GM18517 (cell line): Measurements from ENCODE around the gene KDM8.

ENCODE experiments used
- ATAC-seq: cut with Tn5 transposase; IDR thresholded peaks from one replicate; pipeline ENCODE4 v1.9.1; 2021; ENCODE audit warnings: mild to moderate bottlenecking, moderate library complexity; ENCODE audit not compliant: unreplicated experiment

Gene KDM8

DNA sequence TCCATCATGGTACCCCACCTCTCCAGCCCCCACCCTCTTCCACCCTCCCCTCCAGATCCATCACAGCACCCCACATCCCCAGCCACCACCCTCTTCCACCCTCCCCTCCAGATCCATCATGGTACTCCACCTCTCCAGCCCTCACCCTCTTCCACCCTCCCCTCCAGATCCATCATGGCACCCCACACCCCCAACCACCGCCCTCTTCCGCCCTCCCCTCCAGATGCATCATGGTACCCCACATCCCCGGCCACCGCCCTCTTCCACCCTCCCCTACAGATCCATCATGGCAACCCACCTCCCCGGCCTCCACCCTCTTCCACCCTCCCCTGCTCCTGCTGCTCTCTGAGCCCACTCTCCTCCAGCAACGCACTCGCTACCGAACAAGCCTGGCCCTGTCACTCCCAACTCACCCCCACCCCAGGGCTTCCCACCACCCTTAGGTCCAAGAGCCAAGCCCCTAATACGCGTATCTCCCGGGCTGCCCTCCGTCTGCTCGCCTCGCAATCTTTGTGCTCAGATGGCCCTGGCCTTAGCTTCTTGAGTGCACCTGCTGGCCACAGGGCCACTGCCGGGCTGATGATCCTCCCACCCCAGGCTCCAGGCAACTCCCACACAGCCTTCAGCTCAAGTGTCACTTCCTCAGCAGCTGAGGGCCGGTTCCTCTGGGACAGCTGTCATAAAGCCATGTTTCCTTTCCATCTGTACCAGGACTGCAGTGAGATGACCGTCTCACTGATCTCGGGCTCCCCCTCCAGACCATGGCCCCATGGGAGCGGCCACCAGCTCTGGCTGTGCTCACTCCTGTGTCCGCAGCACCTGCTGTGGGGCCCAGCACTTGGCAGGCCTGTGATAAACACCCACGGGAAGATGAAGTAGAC lies 25.5 kb downstream of the KDM8 start:
- no peak for ATAC-seq

DNA sequence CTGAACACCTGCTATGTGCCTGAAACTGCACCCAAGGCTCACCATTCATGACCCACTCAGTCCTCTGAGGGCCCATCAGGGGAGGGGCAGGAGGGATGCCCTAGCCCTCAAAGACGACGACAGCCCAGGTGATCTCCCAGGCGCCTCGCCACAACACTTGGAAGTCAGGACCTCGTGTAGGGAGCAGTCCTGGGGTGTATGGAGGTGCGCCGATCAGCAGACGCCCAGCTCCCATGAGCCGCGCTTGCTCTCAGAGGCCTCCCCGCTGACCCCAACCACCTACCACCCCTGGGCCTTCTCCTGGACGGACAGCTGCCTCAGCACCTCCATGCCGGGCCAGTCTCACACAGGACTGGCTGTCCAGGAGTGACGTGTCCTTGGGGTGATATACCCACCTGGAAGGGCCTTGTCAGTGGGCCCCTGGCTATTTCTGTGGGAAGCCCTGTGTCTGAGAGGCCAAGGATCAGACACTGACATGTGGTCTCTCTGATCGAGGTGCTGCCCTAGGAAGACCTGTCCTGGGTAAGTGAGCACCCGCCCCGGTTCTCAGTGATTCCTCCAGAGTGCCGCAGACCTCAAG lies 26.7 kb downstream of the KDM8 start:
- ATAC-seq: no peak

DNA sequence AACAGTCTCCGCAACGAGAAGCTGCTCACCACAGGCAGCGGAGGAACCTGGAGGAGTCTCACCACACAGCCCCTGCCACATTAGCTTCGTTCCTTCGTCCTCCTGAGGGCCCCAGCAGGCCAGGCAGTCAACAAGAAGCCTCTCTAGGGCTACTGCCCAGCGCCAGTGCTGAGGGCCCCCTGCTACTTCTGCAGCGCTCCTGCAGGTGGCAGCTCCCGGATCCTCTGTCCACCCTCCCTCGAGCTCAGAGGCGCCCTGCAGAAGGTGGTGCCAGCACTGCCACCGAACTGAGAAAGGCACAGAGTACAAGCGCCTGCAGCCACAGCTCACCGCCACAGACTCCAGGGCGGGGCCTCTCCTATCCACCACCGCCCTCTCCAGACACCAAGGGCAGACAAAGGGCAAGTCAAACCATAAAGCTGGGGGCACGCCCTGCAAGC lies 27.3 kb downstream of the KDM8 start:
- ATAC-seq: no peak

DNA sequence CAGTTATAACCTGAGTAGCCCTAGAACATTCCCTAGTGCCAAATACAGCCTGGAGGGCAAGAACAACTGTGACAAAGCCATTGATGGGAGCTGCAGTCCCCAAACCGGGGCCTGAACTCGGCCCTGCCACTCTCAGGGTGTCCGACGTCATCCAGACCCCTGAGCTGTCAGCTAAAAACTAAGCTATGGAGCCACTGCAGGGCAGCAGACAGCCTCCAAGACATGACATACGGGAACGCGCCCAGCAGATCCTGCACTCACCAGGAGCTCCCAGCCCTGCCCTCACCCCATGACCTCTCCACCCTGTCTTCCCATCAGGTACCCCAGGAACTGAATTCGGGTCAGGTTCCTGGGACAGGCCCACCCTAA lies 28.4 kb downstream of the KDM8 start:
- no peak for ATAC-seq

DNA sequence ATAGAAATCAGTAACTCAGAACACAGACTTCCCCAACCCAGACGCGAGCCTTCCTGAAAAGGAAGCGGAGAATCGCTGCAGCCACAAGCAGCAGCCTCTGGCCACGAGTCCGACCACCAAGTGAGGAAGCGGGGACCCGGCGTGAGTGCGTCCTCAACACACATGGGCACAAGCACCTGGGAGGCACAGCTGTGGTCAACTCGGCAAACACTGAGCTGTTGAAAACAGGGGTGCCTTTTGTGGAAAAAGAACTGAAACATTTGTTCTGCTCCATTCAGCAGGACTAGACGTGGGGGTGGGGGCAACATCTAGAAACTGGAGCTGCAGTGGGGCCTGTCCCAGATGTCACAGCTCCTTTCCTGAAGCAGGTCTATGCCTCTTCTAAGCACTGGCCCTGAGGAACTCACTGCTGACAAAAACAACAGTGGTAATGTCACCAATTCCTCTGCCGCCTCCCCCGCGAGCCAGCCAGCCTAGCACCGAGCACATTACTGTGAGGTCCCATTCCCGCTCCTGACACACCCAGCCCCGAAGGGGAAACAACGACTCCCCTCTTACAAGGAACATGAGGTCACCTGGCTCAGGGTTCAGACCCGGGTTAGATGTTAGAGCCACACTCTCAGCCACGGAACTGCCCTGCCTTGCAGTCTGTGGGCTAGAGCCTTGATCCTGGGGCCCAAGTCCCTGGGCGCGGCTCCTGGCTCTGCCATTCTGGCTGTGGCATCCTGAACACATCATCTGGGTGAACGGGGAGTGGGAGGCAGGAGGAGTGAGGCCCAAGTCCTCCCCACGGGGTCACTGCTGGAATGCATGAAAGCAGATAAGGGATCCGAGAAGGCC lies 29.0 kb downstream of the KDM8 start:
- ATAC-seq: peak; percentile 57

DNA sequence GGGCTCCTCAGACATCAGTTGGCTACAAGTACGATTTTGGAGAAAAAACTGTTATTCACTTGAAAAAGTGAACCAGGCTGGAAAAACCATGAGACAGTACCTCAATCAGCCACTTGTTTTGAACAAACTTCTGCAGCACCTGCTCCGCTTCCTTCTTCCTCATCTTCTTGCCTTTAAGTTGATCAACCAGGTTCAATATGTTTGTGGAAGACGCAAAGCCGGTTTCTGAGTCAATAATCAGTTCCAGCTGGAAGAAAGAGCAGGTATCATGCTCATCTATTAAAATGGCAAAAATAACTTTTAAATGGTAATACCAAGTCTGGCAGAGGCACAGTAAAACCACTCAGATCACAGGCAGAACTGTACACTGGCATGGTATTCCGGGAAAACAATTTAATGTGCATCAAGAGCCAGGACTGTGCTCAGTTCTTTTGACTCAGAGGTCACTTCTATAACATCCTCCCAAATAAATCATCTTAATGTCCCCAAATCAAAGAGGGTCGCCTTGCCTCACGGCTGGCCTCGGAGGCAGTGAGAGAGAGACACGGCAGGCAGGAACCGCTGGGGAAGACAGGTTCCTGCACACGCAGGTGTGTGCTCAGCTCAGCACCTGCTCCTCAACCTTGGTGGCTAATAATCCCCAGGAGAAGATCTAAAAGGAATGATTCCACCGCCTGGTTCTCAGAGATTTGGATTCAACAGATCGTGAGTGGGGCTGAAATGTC lies 29.7 kb downstream of the KDM8 start:
- ATAC-seq: no peak

DNA sequence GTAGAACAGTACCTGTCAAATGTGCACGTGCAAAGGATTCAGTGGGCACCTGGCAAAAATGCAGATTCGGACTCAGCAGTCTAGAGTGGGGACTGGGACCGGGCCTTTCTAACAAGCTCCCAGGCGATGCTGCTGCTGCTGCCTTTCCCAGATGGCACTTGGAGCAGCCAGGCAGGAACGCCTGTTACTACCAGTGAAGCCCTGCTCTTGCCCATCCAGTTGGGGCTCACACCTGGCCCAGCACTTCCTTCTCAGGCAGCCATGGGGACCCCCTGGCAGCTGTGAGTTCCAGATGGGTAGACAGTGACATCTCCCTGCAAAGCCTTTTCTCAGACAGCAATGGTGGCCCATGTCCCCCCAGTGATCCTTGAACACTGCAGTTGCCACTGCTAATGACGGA lies 30.4 kb downstream of the KDM8 start:
- ATAC-seq: no peak

DNA sequence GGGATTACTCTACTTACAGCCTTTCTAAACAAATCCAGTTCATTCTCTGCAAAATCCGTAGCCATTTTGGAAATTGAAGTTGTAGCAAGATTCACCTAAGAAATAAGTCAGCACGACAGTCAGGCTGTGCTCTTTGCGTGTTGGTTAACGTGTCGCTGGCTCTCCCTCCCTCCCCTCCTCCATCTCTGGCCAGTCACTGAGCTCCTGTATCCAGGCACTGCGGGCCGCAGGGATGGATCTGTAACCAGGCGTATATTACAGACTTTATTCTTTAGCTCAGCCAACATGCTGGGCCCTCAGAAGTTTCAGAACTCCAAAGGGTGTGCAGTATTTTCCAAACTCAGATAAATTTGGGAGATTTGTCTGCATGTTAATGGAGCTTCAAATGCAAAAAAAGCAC lies 30.8 kb downstream of the KDM8 start:
- no peak for ATAC-seq

DNA sequence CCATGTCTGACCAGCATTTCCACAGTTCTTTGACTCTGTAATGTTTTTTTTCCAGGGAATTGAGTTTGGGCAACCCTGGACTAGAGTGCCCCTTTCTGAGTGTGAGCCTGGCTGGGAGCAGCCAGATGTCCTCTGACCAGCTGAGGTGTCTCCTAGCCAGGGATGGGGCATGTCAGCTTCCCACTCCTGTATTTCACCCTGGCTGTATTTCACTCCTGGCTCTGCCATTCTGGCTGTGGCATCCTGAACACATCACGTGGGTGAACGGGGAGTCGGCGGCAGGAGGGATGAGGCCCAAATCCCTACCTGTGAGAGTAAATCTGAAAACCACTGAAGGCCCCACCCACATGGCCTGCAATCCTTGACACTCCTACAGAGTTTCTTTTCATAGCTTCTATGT lies 31.3 kb downstream of the KDM8 start:
- ATAC-seq: no peak

DNA sequence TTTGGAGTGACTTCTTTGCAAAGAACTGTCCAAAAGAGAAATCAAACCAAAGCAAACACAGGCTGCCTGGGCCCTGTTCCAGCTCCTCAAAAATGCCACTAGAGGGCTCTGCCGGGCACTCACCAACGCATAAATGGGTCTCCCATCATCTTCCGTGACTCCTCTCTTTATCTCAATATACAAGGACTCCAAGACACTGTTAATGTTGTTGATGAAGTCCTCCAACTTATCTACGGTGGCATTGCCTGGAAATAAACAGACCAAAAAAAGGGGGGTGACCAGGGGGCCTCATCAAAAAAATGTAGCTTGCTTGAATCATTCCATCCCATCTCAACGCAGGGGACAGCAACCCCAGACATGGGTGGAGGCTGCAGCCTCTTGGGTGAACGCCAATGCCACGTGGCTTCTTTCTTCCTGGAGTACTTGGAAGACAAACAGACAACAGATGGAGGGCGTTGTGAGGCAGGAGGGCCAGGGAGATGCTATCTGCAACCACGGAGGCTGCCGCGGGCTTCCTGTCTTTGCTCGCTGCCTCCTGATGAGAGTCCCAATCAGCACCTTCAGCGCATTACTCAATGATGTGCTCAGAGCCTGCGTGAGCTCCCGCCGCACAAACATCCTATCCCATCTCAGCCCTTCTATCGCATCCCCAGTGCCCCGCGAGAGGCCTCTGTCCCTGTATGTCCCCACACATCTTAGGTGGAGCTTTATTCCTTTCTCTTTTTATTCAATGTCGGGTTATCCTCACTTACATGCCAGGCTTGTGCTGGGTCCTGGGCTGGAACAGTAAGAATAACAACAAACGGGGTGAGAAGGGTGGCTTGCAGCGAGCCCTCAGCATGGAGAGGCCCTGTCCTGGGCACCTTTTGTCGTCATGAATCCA lies 32.0 kb downstream of the KDM8 start:
- no peak for ATAC-seq

DNA sequence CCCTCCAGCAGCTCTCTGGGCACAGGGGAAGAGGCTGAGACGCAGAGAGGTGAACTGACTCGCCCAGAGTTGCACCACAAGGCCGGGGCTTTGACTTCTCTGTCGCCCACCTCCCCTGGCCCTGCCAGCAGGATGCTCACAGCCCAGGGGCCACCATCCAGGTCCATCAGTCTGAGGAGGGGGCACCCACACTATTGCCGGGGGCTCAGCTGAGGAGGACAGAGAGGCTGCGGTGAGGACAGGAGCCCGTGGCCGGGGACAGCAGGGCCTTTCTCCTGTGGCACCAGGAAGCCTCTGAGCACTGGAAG lies 32.6 kb downstream of the KDM8 start:
- no peak for ATAC-seq

DNA sequence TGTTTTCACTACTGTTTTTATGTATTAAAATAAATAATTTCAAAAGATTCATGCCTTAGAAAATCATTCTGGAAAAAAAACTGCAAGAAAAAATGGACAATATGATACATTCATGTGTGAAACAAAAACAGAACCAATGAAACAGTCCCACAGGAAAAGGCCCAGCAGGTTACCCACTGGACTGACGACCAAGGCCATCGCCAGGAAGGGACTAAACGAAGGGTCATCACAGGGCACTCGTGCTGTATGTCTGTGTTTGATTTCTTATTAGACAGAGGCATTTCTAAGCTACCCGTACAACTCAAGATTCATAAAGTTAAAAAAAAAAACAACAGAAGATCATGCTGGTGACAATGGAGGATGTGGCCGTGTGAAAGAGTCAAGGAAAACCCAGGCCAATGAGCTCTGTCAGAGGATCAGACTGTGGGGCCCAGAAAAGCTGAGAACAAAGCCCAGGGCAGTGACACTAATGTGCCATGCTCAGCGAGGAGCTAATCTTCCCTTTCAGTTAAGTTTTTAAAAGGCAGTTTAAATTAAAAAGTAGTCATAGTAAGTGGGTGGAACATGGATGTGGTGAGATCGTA lies 33.4 kb downstream of the KDM8 start:
- ATAC-seq: no peak

DNA sequence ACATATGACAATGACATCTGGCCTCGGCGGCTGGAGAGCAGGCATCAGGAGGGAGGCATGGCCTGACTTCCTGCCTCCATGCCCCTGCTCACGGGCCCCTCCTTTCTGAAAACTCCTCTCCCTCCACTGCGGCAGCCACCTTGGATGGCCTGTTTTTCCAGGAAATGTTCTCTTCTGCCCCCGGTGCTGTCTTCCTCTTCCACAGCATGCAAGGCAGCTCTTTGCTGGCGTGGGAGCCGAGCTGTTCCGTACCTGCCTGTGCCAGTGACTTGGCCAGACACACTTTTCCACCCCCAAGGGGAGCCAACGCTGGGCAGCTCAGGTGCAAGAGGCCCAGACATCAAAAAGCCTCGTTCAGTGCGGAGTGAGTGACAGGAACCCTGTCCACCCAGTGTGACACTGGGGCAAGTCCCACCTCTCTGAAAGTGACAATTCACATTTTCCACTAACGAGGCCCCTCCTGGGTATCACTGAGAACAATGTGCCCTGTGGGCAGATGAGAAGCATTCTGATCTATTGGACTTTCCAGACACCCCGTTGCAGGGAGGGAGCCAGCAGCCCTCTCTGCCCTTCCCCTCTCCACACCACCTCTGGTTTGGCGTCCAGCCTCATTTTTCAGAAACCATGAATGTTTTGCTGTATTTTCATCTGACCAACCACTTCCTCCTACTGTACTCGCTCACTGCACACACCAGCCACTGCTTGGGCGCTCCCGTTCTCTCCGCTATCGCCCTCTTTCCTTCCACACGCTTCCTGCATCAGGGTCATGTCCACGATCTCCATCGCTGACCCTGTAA lies 34.1 kb downstream of the KDM8 start:
- peak; percentile 71 for ATAC-seq

DNA sequence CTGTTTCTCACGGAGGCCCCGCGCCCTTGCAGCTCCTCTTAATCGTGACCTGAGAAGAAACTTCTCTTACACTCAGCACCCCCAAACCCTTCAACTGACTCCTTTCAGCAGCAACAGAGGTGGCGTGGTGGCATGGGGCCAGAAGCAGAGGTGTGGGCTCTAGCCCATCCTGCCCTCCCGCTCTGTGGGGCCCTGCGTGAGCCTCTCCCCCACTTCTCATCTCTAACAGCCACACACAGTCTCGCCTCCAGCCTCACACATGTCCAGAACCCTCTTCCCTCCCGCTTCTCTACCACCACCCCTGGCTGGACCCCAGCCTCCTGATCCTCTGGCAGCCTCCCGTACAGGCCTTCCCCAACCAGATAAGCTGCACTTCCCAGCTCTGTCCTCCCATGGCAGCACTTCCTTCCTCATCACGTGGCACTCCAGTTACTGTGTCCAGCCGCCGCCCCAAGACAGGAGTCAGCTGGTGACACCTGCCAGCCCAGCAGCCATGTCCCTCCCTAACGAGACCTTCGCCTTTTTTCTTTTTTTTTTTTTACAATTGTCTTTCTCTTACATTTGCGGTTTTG lies 34.8 kb downstream of the KDM8 start:
- peak; percentile 4 for ATAC-seq

DNA sequence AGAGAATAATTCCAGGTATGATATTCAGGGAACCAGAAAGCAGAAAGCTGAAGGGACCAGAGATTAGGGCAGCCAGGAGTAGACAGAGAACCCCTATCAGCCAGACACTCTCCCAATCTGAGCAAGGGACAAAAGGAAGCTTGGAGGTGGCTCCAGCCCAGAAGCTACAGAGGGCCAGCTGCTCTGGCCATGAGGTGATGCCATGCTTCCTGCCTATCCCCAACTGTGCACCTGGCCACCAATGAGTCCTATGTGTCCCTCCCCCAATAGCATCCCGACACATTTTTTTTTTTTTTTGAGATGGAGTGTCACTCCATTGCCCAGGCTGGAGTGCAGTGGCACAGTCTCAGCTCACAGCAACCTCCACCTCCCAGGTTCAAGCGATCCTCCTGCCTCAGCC lies 35.3 kb downstream of the KDM8 start:
- no peak for ATAC-seq

DNA sequence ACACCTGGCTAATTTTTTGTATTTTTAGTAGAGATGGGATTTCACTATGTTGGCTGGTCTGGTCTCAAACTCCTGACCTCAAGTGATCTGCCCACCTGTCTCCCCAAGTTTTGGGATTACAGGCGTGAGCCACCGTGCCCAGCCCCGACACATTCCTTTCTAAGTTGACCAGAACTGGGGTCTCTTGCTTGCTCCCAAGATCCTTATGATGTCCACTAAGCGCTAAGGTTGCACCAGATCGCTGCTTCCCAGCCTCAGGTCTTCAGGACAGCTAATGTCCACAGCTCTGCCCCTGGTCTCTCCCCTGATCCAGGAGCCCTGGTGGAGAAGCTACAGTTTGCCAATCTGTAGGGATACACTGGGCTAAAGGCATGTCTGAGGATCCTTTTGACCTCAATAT lies 35.7 kb downstream of the KDM8 start:
- no peak for ATAC-seq

DNA sequence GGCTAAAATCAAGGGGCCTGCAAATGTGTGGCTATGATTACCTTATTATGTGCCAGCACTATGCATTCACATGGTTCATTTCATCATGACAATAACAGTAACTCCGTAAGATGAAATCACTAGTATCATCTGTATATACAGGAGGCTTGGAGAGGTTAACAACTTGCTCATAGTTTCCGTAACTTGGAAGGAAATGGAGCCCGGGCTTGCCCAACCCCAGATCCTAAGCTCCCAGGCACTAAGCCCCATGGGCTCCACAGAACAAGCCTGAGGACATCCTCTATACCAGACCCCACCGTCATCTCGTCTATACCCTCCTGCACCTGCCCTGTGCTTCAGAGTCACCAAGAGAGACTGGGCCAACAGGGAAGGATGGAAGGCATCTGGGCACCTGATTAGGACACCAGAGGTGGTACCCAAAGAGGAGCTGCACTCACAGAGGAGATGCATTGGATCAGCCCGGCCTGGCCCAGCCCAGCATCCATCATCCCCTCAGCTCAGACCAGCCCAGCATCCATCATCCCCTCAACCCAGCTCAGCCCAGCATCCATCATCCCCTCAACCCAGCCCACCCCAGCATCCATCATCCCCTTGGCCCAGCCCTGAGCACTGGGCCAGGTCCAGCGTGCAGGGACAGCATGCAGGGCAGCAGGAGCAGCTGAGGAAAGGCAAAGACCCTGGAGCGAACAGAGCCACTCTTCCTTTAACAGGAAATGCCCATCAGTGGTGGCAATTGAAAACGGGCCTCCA lies 36.8 kb downstream of the KDM8 start:
- no peak for ATAC-seq

DNA sequence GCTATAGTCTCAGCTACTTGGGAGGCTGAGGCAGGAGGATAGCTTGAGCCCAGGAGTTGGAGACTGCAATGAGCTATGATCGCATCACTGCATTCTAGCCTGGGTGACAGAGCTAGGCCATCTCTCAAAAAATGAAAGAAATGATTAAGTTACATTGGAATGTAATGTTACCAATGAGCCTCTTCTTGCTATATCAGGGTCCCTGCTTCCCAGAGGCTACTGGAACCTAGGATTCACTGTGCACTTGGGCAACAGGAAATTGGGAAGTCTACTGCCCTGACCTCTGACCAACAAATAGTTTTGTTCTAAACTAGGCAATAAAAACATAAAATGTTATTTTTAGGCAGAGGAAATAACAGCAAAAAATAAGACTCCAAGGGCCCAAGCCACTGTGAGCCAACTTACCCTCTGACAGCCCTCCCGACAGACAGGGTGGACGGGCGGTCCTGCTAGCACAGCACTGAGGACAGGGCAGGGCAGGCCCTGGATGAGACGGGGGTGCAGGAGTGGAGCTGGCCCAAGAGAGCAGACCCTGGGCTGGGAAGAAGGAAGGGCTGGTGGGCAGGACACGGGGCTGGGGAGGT lies 37.7 kb downstream of the KDM8 start:
- ATAC-seq: no peak
